Colonic mucosa (tissue), 4 donors: ENCODE results near the gene AJUBA. TPM values are rescaled to one million over a fixed set of nuclear protein-coding genes. Genes with fewer than 3 reads are reported as not detected.
"Not testable (repeated sequence)": the region's sequence is repeated elsewhere in the genome, so short reads cannot be mapped to it uniquely, and the experiment has no call there.

Experiments
- DNase-seq: peaks from one replicate; pipeline ENCODE4 v3.0.0-alpha.2; 2020
- H3K27ac ChIP-seq: fragments of 200-600 bp; one replicate; pipeline ENCODE4 v1.8.0; 2021
- H3K27me3 ChIP-seq: fragments of 200-600 bp; one replicate; pipeline ENCODE4 v1.8.0; 2021
- H3K36me3 ChIP-seq: fragments of 200-600 bp; one replicate; pipeline ENCODE4 v1.8.0; 2021
- H3K4me1 ChIP-seq: fragments of 200-600 bp; one replicate; pipeline ENCODE4 v1.8.0; 2021; ENCODE audit warnings: mild to moderate bottlenecking
- H3K4me3 ChIP-seq: fragments of 200-600 bp; one replicate; pipeline ENCODE4 v1.8.0; 2021
- H3K9ac ChIP-seq, 2 donors: one replicate each; pipeline ENCODE4 v1.7.0; 2013; ENCODE audit warnings: control low read depth in 2 of 2, low read depth in 2 of 2, low read length in 2 of 2
- H3K9me3 ChIP-seq: fragments of 200-600 bp; one replicate; pipeline ENCODE4 v1.8.0; 2021
- intact Hi-C: fragments of 100-400 bp; cut with DNase I; formaldehyde crosslinking; loops from one replicate; pipeline ENCODE4 v1.14.1; 2022
- total RNA-seq, 2 donors: library from RNA; stranded (reverse); fragmentation: NEBNext Ultra II Directional in 1 of 2; extraction: Animal tissue kit (Norgen Biotek cat#: 25700) in 1 of 2; gene quantifications; one replicate each; pipeline ENCODE4 v1.2.1, GENCODE V29; 2021
- TF ChIP-seq, protein P1 (sequence below): fragments of 200-600 bp; IDR thresholded peaks from one replicate; pipeline ENCODE4 v1.8.0; 2022; ENCODE audit warnings: antibody characterized with exemption, mild to moderate bottlenecking
- donor health status: healthy.
- donor health status: DM: no; HTN: no; CAD: no.
- donor health status: DM: no; HTN: no; CAD: no.

AJUBA gene
- total RNA-seq, 2 donors from 2014 or later: 4.1 to 6.7 TPM

DNA sequence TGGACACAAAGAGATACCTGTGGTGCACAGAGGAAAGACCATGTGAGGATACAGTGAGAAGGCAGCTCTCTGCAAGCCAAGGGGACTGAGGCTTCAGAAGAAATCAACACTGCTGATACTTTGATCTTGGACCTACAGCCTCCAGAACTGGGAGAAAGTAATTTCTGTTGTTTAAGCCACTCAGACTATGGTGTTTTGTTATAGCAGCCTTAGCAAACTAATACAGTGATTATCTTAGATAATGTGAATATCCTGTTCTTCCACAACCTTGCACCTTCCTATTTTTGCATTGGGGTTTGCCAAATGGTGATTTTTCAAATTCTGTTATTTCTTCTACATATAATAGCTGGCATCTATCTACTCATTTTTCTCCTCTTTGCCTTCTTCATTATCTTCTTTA is 35.8 kb upstream of the AJUBA start:
- TF ChIP-seq, protein P1, sequence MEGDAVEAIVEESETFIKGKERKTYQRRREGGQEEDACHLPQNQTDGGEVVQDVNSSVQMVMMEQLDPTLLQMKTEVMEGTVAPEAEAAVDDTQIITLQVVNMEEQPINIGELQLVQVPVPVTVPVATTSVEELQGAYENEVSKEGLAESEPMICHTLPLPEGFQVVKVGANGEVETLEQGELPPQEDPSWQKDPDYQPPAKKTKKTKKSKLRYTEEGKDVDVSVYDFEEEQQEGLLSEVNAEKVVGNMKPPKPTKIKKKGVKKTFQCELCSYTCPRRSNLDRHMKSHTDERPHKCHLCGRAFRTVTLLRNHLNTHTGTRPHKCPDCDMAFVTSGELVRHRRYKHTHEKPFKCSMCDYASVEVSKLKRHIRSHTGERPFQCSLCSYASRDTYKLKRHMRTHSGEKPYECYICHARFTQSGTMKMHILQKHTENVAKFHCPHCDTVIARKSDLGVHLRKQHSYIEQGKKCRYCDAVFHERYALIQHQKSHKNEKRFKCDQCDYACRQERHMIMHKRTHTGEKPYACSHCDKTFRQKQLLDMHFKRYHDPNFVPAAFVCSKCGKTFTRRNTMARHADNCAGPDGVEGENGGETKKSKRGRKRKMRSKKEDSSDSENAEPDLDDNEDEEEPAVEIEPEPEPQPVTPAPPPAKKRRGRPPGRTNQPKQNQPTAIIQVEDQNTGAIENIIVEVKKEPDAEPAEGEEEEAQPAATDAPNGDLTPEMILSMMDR: no peak

DNA sequence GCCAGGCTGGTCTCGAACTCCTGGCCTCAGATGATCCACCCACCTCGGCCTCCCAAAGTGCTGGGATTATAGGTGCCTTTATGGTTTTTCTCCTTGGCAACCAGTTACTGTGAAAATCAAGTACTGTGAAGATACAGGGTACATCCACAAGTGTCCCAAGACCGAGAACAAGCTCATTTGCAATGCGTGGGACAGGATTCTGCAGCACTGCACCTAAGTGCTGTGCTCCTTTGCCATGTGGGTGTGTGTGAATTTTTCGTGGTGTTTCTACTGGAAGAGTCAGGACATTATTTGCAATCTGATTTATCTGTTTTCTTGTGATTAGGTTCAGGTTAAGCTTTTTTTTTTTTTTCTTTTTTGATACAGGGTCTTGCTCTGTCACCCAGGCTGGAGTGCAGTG is 34.7 kb upstream of the AJUBA start:
- no peak for DNase-seq
- H3K4me3 ChIP-seq: no peak overlapping the region
- H3K27ac ChIP-seq: no peak overlapping the region
- H3K4me1 ChIP-seq: no peaks in the 10 kb centered on the region
- intact Hi-C loops: no loop called here
- no peaks in the 10 kb centered on the region for H3K36me3 ChIP-seq
- no peaks in the 10 kb centered on the region for H3K9me3 ChIP-seq
- no peak overlapping the region for H3K9ac ChIP-seq
- TF ChIP-seq, protein P1: no peak
- H3K27me3 ChIP-seq: no peaks in the 10 kb centered on the region

More for the DNA sequence above, 35.8 kb upstream of the AJUBA start:
- DNase-seq: no peak
- no peaks in the 10 kb centered on the region for H3K27me3 ChIP-seq
- intact Hi-C loops: no loop called here
- no peaks in the 10 kb centered on the region for H3K4me1 ChIP-seq
- no peak overlapping the region for H3K27ac ChIP-seq
- H3K9me3 ChIP-seq: no peaks in the 10 kb centered on the region
- no peak overlapping the region for H3K9ac ChIP-seq
- H3K36me3 ChIP-seq: no peaks in the 10 kb centered on the region
- H3K4me3 ChIP-seq: no peak overlapping the region

DNA sequence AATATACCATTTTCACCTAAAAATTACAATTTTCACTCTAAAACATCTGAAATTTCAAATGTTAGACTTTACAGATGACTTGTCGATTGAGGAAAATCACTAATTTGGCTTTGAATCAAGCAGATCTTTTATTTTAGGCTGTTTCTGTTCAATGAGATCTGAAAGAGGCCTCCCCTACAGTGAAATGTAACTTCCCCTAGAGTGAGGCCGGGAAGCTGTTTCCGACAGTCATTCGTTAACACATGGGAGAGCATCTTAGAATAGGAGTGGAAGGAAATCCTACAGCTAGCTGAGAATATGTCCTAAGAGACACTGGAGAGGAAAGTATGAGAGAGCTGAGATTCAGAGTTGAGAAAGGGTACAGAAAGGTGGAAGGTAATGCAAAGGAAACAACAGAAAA is 33.3 kb upstream of the AJUBA start:
- Histone ChIP-seq H3K9ac (no peak overlapping the region), H3K27me3 (no peaks in the 10 kb centered on the region), H3K9me3 (no peaks in the 10 kb centered on the region), H3K4me1 (no peaks in the 10 kb centered on the region), H3K4me3 (no peak overlapping the region), H3K36me3 (no peaks in the 10 kb centered on the region), H3K27ac (no peak overlapping the region)
- DNase-seq: no peak
- TF ChIP-seq, protein P1: no peak
- intact Hi-C loops: no loop called here

DNA sequence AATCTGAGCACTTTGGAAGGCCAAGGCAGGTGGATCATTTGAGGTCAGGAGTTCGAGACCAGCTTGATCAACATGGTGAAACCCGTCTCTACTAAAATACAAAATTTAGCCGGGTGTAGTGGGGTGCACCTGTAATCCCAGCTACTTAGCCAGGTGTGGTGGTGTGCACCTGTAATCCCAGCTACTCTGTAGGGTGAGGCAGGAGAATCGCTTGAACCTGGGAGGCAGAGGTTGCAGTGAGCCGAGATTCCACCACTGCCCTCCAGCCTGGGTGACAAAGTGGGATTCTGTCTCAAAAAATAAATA is 31.4 kb upstream of the AJUBA start:
- H3K4me1 ChIP-seq, intact Hi-C loops, H3K27me3 ChIP-seq, H3K27ac ChIP-seq, H3K9me3 ChIP-seq, DNase-seq, H3K36me3 ChIP-seq, H3K4me3 ChIP-seq, H3K9ac ChIP-seq: not testable (repeated sequence)

DNA sequence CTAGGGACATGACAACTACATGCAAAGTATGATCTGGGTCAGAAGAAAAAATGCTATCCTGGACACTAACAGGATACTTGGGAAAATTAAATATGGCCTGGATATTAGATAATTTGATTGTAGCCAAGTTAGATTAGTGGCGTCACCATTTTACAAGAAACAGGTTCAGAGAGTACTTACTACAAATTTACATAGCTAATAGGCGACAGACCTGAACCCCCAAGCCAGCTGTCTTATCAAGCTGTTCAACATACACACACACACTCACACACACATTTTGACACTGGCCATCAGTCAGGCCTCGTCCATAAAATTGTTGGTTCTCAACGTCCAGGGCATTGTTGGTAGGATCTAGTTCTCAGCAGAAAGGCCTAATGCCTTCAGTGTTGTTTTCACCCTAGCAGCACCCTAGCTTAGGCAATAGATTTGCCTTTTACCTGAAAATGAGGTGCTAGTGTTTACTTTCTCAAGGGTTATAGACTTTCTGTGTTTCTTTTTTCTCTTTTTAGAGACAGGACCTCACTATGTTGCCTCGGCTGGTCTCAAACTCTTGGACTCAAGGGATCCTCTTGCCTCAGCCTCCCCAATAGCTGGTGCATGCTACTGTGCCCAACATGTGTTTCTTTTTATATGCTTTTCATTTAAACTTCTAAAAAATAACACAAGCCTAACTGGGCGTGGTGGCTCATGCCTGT is 30.9 kb upstream of the AJUBA start:
- no peak overlapping the region for H3K4me3 ChIP-seq
- no peak overlapping the region for H3K27ac ChIP-seq
- no peak overlapping the region for H3K9ac ChIP-seq
- intact Hi-C loops: no loop called here
- no peaks in the 10 kb centered on the region for H3K36me3 ChIP-seq
- no peaks in the 10 kb centered on the region for H3K9me3 ChIP-seq
- no peaks in the 10 kb centered on the region for H3K4me1 ChIP-seq
- DNase-seq: no peak
- H3K27me3 ChIP-seq: no peaks in the 10 kb centered on the region
- TF ChIP-seq, protein P1: no peak

DNA sequence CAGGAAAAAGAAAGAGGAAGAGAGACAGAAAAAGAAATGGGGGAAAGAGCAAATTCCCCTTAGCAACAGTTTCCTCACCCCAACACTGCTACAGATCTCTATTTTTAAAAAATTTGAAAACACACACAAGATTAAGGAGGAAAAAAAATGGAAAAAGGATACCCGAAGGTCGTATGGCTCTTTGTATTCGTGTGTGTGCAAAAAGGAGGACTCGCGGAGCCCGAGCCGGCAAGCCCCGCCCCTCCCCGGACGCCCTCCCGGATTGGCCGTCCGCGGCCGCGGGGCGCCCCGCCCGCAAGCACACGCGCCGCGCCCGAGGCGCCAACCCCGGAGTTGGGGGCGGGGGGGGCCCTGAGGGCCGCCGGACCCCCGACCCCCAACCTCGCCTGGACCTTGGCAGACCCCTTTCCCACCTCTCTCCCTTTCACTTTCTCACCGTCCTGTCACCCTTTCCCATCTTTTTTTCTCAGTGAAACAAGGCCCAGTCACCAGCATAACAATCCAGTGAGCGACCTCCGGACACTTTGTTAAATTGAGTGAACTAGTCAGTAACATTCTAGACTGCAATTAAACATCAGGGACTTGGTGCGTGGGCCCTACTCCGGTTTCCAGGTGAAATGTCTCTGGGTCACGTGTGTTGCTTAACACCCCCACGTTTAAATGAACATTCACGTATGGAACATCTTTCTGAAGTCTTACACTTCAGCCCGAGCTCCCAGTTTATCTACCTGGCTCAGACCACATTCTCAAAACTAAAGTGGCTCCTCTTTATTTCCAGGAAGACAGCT is 27.8 kb upstream of the AJUBA start, which contains the start of gene C14orf93:
Gene C14orf93 (minus strand): TSS at position 205 of the 788 bp plus-strand sequence. CDS start 11,120 bp downstream, outside the sequence.
- H3K27ac ChIP-seq: peak within 1 kb of the TSS; percentile 60
- peak within 1 kb of the TSS; percentile 32 for H3K4me3 ChIP-seq
- no peaks in the 10 kb centered on the region for H3K36me3 ChIP-seq
- intact Hi-C loops: no loop called here
- peak; percentile 90 for DNase-seq
- peak within 1 kb of the TSS; percentile 64 to 77 for H3K9ac ChIP-seq
- peaks cover 4% of the 10 kb centered on the region for H3K4me1 ChIP-seq
- TF ChIP-seq, protein P1: no peak
- no peaks in the 10 kb centered on the region for H3K9me3 ChIP-seq
- H3K27me3 ChIP-seq: no peaks in the 10 kb centered on the region
